Astrocyte (in vitro differentiated cells and primary cell): ENCODE results near the gene CEP128. TPM values are rescaled to one million over a fixed set of nuclear protein-coding genes. Genes with fewer than 3 reads are reported as not detected.

Source experiments
- DNase-seq: peaks from one replicate; pipeline ENCODE4 v3.0.0-alpha.2; 2010; ENCODE audit warnings: low read depth
- FAIRE-seq: peaks from 2 replicates; lab custom pipeline; 2011; peaks lifted over from hg19 to GRCh38; lab: Jason Lieb, UNC
- H2AFZ ChIP-seq: 2 replicates; pipeline ENCODE4 v1.6.0; 2012; ENCODE audit warnings: low read depth, low read length, inconsistent platforms
- H3K27ac ChIP-seq: 2 replicates; pipeline ENCODE4 v1.5.1; 2011; ENCODE audit warnings: low read depth, low read length, inconsistent platforms
- H3K27me3 ChIP-seq: 2 replicates; pipeline ENCODE4 v1.6.0; 2011; ENCODE audit warnings: low read length, inconsistent platforms; ENCODE audit not compliant: insufficient read depth
- H3K36me3 ChIP-seq: 2 replicates; pipeline ENCODE4 v1.5.1; 2011; ENCODE audit warnings: low read length, inconsistent platforms; ENCODE audit not compliant: insufficient read depth
- H3K4me1 ChIP-seq: 2 replicates; pipeline ENCODE4 v1.5.1; 2011; ENCODE audit warnings: low read length, inconsistent platforms; ENCODE audit not compliant: insufficient read depth
- H3K4me2 ChIP-seq: 2 replicates; pipeline ENCODE4 v1.6.0; 2012; ENCODE audit warnings: low read length, inconsistent platforms
- H3K4me3 ChIP-seq: 2 replicates; pipeline ENCODE4 v1.5.1; 2011; ENCODE audit warnings: low read depth, mild to moderate bottlenecking, low read length, inconsistent platforms; ENCODE audit not compliant: insufficient read depth
- H3K79me2 ChIP-seq: 2 replicates; pipeline ENCODE4 v1.6.0; 2012; ENCODE audit warnings: mild to moderate bottlenecking, low read length, inconsistent platforms; ENCODE audit not compliant: insufficient read depth
- H3K9ac ChIP-seq: 2 replicates; pipeline ENCODE4 v1.6.0; 2012; ENCODE audit warnings: mild to moderate bottlenecking, low read length, inconsistent platforms
- H3K9me3 ChIP-seq: 2 replicates; pipeline ENCODE4 v1.5.1; 2012; ENCODE audit warnings: low read depth, mild to moderate bottlenecking, low read length, inconsistent platforms; ENCODE audit not compliant: insufficient read depth
- H4K20me1 ChIP-seq: 2 replicates; pipeline ENCODE4 v1.6.0; 2012; ENCODE audit warnings: low read length, inconsistent platforms; ENCODE audit not compliant: insufficient read depth
- H3K27ac Mint-ChIP-seq: one replicate; pipeline ENCODE4 v1.8.0; 2021; ENCODE audit warnings: mild to moderate bottlenecking, mixed read lengths; ENCODE audit not compliant: unreplicated experiment
- H3K27me3 Mint-ChIP-seq: one replicate; pipeline ENCODE4 v1.8.0; 2021; ENCODE audit warnings: low read depth, mixed read lengths; ENCODE audit not compliant: unreplicated experiment
- H3K36me3 Mint-ChIP-seq: one replicate; pipeline ENCODE4 v1.8.0; 2021; ENCODE audit warnings: low read depth, mixed read lengths; ENCODE audit not compliant: unreplicated experiment
- H3K4me1 Mint-ChIP-seq: one replicate; pipeline ENCODE4 v1.8.0; 2021; ENCODE audit warnings: low read depth, mixed read lengths; ENCODE audit not compliant: unreplicated experiment
- H3K4me3 Mint-ChIP-seq: one replicate; pipeline ENCODE4 v1.8.0; 2021; ENCODE audit warnings: mild to moderate bottlenecking, moderate library complexity, mixed read lengths; ENCODE audit not compliant: unreplicated experiment
- H3K9me3 Mint-ChIP-seq: one replicate; pipeline ENCODE4 v1.8.0; 2021; ENCODE audit warnings: mild to moderate bottlenecking, mixed read lengths; ENCODE audit not compliant: unreplicated experiment
- EZH2 ChIP-seq: IDR thresholded peaks from 2 replicates; pipeline ENCODE4 v1.6.1; 2012; ENCODE audit warnings: mild to moderate bottlenecking, low read length, inconsistent platforms; ENCODE audit not compliant: insufficient read depth
- total RNA-seq: library from RNA; stranded (reverse); gene quantifications from 2 replicates; pipeline ENCODE4 v1.2.1, GENCODE V29; 2021
- TF ChIP-seq, protein P1 (sequence below): IDR thresholded peaks from 2 replicates; pipeline ENCODE4 v1.5.1; 2011; ENCODE audit warnings: low read depth, mild to moderate bottlenecking, inconsistent platforms, low read length, moderate library complexity; ENCODE audit not compliant: insufficient read depth

CEP128 gene
- total RNA-seq, 1 donor from 2014 or later = 6.4 TPM

DNA sequence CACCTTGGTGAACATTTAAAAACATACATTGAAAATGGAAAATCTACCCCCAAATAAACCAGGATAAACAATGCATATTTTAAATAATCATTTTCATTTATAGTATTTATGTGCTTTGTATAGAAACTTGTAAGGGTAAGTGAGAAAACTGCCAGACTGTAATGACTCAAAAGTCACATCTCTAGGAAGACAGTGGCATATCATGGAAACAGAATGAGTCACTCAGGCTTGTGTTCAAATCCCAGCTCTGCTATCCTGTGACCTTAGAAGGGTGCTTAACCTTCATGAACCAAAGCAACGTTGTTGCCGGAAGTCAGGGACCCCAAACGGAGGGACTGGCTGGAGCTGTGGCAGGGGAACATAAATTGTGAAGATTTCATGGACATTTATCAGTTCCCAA lies 142.7 kb downstream of the CEP128 start:
- Mint-ChIP-seq H3K27ac (no peak overlapping the region), H3K36me3 (no peaks in the 10 kb centered on the region), H3K27me3 (no peaks in the 10 kb centered on the region), H3K4me3 (no peak overlapping the region), H3K9me3 (peaks cover 9% of the 10 kb centered on the region), H3K4me1 (no peaks in the 10 kb centered on the region)
- Histone ChIP-seq H3K4me3 (no peak overlapping the region), H4K20me1 (no peaks in the 10 kb centered on the region), H3K36me3 (no peaks in the 10 kb centered on the region), H3K4me2 (no peak overlapping the region), H3K9ac (no peak overlapping the region), H3K79me2 (no peaks in the 10 kb centered on the region), H2AFZ (no peak overlapping the region), H3K4me1 (no peaks in the 10 kb centered on the region), H3K9me3 (no peaks in the 10 kb centered on the region), H3K27me3 (no peaks in the 10 kb centered on the region), H3K27ac (no peak overlapping the region)
- FAIRE-seq = no peak
- DNase-seq = no peak
- TF ChIP-seq, protein P1, sequence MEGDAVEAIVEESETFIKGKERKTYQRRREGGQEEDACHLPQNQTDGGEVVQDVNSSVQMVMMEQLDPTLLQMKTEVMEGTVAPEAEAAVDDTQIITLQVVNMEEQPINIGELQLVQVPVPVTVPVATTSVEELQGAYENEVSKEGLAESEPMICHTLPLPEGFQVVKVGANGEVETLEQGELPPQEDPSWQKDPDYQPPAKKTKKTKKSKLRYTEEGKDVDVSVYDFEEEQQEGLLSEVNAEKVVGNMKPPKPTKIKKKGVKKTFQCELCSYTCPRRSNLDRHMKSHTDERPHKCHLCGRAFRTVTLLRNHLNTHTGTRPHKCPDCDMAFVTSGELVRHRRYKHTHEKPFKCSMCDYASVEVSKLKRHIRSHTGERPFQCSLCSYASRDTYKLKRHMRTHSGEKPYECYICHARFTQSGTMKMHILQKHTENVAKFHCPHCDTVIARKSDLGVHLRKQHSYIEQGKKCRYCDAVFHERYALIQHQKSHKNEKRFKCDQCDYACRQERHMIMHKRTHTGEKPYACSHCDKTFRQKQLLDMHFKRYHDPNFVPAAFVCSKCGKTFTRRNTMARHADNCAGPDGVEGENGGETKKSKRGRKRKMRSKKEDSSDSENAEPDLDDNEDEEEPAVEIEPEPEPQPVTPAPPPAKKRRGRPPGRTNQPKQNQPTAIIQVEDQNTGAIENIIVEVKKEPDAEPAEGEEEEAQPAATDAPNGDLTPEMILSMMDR = no peak
- no peak for TF ChIP-seq EZH2

DNA sequence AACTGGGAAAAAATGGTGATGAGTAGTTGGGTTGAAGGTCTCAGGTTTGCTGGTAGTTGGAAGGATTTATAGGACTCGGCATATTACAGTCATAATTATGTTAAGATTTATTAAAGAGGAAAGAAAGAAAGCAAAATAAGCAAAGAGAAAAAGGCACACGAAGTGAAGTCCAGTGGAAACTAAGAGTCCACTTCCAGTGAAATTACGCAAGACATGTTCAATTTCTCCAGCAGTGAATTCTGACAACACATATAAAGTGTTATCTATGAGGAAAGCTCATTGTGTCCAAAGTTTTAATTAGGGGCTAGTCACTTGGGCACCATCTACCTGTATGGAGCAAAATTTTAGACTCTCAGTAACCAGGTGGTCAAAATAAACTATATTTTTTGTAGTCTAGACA lies 143.3 kb downstream of the CEP128 start:
- no peak overlapping the region for H2AFZ ChIP-seq
- Mint-ChIP-seq H3K9me3 (peaks cover 9% of the 10 kb centered on the region), H3K27me3 (no peaks in the 10 kb centered on the region), H3K4me3 (no peak overlapping the region), H3K4me1 (no peaks in the 10 kb centered on the region), H3K27ac (no peak overlapping the region), H3K36me3 (no peaks in the 10 kb centered on the region)
- DNase-seq (no peak), FAIRE-seq (no peak)
- H3K4me2 ChIP-seq = no peak overlapping the region
- no peaks in the 10 kb centered on the region for H4K20me1 ChIP-seq
- H3K36me3 ChIP-seq = no peaks in the 10 kb centered on the region
- H3K79me2 ChIP-seq = no peaks in the 10 kb centered on the region
- H3K9me3 ChIP-seq = no peaks in the 10 kb centered on the region
- H3K27me3 ChIP-seq = no peaks in the 10 kb centered on the region
- no peak for TF ChIP-seq EZH2
- TF ChIP-seq, protein P1 = no peak
- no peak overlapping the region for H3K9ac ChIP-seq
- H3K4me1 ChIP-seq = no peaks in the 10 kb centered on the region
- H3K27ac ChIP-seq = no peak overlapping the region
- H3K4me3 ChIP-seq = no peak overlapping the region

DNA sequence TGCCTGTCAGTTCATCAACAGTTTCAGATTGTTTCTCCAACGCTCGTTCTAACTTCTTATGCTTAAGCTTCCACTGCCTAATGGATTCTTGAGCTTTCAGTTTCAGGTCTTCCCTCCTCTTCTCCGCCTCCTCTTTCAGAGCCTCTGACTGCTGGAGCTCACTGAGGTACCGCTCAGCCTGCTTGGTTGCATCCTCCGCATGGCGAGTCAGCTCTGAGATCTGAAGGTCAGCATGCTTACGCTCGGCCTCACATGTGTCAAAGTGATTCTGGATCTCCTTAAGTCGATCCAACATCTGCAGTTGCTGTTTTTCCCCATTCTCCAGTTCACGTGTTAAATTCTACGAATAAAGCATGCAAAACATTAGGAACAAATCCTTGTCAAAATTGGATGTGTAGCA lies 148.8 kb downstream of the CEP128 start:
- Histone ChIP-seq H3K9me3 (no peaks in the 10 kb centered on the region), H3K9ac (no peak overlapping the region), H3K27me3 (no peaks in the 10 kb centered on the region), H3K4me1 (no peaks in the 10 kb centered on the region), H2AFZ (no peak overlapping the region), H3K4me2 (no peak overlapping the region), H3K27ac (no peak overlapping the region), H4K20me1 (no peaks in the 10 kb centered on the region), H3K4me3 (no peak overlapping the region), H3K36me3 (peaks cover 2% of the 10 kb centered on the region), H3K79me2 (no peaks in the 10 kb centered on the region)
- DNase-seq (no peak), FAIRE-seq (no peak)
- TF ChIP-seq, protein P1 = no peak
- no peak for TF ChIP-seq EZH2
- Mint-ChIP-seq H3K4me3 (no peak overlapping the region), H3K4me1 (peaks cover 2% of the 10 kb centered on the region), H3K27me3 (no peaks in the 10 kb centered on the region), H3K27ac (no peak overlapping the region), H3K9me3 (no peaks in the 10 kb centered on the region), H3K36me3 (no peaks in the 10 kb centered on the region)
